ENCODE measurements around the gene FBLN2. TPM values are rescaled to one million over a fixed set of nuclear protein-coding genes. Genes with fewer than 3 reads are reported as not detected.

FBLN2 gene
- polyA plus RNA-seq, 1 of the 3 experiments (the other 2 are of a cell fraction), result 5.2 TPM

- 69% methylated on average over 9 of the region's 9 CpGs for WGBS (ENCODE audit: low lambda C conversion rate)
- no peak for TF ChIP-seq IRF3 (IDR thresholded peaks at IDR 0.05; ENCODE audit: low read depth, low read length)
- no peak for TF ChIP-seq FOXJ3 (CRISPR knock-in tag; IDR thresholded peaks at IDR 0.05)
- no peak for TF ChIP-seq TCF12 (IDR thresholded peaks at IDR 0.05)
- no peak for TF ChIP-seq TEAD4 (IDR thresholded peaks at IDR 0.05; ENCODE audit: borderline replicate concordance, insufficient read depth)
- no peak for TF ChIP-seq RCOR1 (IDR thresholded peaks at IDR 0.05; ENCODE audit: low read length)
- no peak for TF ChIP-seq EP300 (IDR thresholded peaks at IDR 0.05; ENCODE audit: borderline replicate concordance in 1 of 2, low read depth in 1 of 2, low read length in 1 of 2)
- TF ChIP-seq USF2 (IDR thresholded peaks at IDR 0.05; ENCODE audit: borderline replicate concordance, low read depth, low read length), result no peak
- TF ChIP-seq SIN3A (IDR thresholded peaks at IDR 0.05; ENCODE audit: borderline replicate concordance, low read depth, low read length), result no peak
- TF ChIP-seq SMC3 (IDR thresholded peaks at IDR 0.05; ENCODE audit: low read depth, low read length), result no peak
- TF ChIP-seq REST (IDR thresholded peaks at IDR 0.05; ENCODE audit: low read depth, low read length), result no peak
- TF ChIP-seq CHD2 (IDR thresholded peaks at IDR 0.05; ENCODE audit: low read length, partially characterized antibody), result no peak
- TF ChIP-seq NFIC (IDR thresholded peaks at IDR 0.05; ENCODE audit: borderline replicate concordance), result no peak
- TF ChIP-seq FOSL2 (IDR thresholded peaks at IDR 0.05; ENCODE audit: borderline replicate concordance, low read depth), result no peak
- no peak for TF ChIP-seq MEF2A (IDR thresholded peaks at IDR 0.05; ENCODE audit: borderline replicate concordance, low read depth)
- TF ChIP-seq NRF1 (IDR thresholded peaks at IDR 0.05; ENCODE audit: low read depth, low read length), result no peak
- H4K20me1 ChIP-seq (ENCODE audit: insufficient read depth), result no peaks in the 10 kb centered on the region
- ChIA-PET POLR2A (no interaction called here), CTCF (interaction anchor here (0.6 to 24.4 kb wide), 51 partner anchors 8 to 589 kb away, joined by 3 to 979 read pairs (median 4); partner anchors contain the start of genes HDAC11 and WNT7A)
- no peak overlapping the region for H2AFZ ChIP-seq (ENCODE audit: low read depth)
- H3K79me2 ChIP-seq (ENCODE audit: insufficient read depth), result no peaks in the 10 kb centered on the region
- DNase-seq, result no peak
- peak overlapping the region; percentile 52; the same call in 1 of the 2 replicates for H3K9ac ChIP-seq
- H3K4me1 ChIP-seq (ENCODE audit: control insufficient read depth in 1 of 2, insufficient read depth in 2 of 2, low read depth in 1 of 2, low read length in 1 of 2), result peaks cover 0 to 10% of the 10 kb centered on the region in 2 experiments; a peak in 1 of 4 replicates
- H3K9me3 ChIP-seq, result no peaks in the 10 kb centered on the region
- H3K27me3 ChIP-seq (ENCODE audit: insufficient read depth), result no peaks in the 10 kb centered on the region
- no peaks in the 10 kb centered on the region for H3K9me2 ChIP-seq
- no peaks in the 10 kb centered on the region for H3K36me3 ChIP-seq (replicated peaks in 1 of 2; ENCODE audit: control insufficient read depth in 1 of 2, insufficient read depth in 2 of 2, low read length in 1 of 2)
- H3F3A ChIP-seq (replicated peaks; ENCODE audit: insufficient read depth), result peaks cover 6% of the 10 kb centered on the region
- H3K4me2 ChIP-seq, result peak overlapping the region; percentile 59
- H3K4me3 ChIP-seq (ENCODE audit: low read depth in 2 of 2, low read length in 1 of 2), result no peak overlapping the region
- H3K27ac ChIP-seq (ENCODE audit: low read depth in 2 of 2, low read length in 1 of 2), result no peak overlapping the region
These were observed 102.1 kb downstream of the FBLN2 start for GRCh38 chr3:13651057-13651400.

Data from SK-N-SH (cell line).